Forelimb muscle (tissue), 1 donor: ENCODE data around the gene SPTBN4. TPM values are rescaled to one million over a fixed set of nuclear protein-coding genes. Genes with fewer than 3 reads are reported as not detected.
"Not testable (repeated sequence)": the region's sequence is repeated elsewhere in the genome, so short reads cannot be mapped to it uniquely, and the experiment has no call there.

ENCODE experiments used
- DNase-seq: peaks from one replicate; pipeline ENCODE4 v3.0.0-alpha.2; 2013; ENCODE audit warnings: low read depth
- polyA plus RNA-seq: library from polyadenylated mRNA; unstranded; fragments of 120-200 nt; gene quantifications from one replicate; pipeline ENCODE4 v1.2.1, GENCODE V29; 2013; ENCODE audit not compliant: insufficient read length

SPTBN4 gene
- polyA plus RNA-seq, 1 donor = 0.33 TPM

- no peak for DNase-seq
Measured at GRCh38 chr19:40528533-40529092, 61.8 kb downstream of the SPTBN4 start.

GRCh38 chr19:40529093-40529954, 62.5 kb downstream of the SPTBN4 start:
- DNase-seq = no peak

GRCh38 chr19:40530091-40530901, 63.5 kb downstream of the SPTBN4 start:
- DNase-seq = no peak

- DNase-seq = no peak
Measured at GRCh38 chr19:40533508-40533907, 66.7 kb downstream of the SPTBN4 start.

- DNase-seq = no peak
Measured at GRCh38 chr19:40534148-40534547, 67.3 kb downstream of the SPTBN4 start.

- no peak for DNase-seq
Measured at GRCh38 chr19:40539070-40539469, 72.3 kb downstream of the SPTBN4 start.

- no peak for DNase-seq
Measured at GRCh38 chr19:40542202-40542859, 75.5 kb downstream of the SPTBN4 start.

- no peak for DNase-seq
Measured at GRCh38 chr19:40543029-40543597, 76.3 kb downstream of the SPTBN4 start.

- not testable (repeated sequence) for DNase-seq
Measured at GRCh38 chr19:40546153-40546841, 79.5 kb downstream of the SPTBN4 start.

- DNase-seq = not testable (repeated sequence)
Measured at GRCh38 chr19:40547190-40547589, 80.4 kb downstream of the SPTBN4 start.

GRCh38 chr19:40547836-40548235, 81.0 kb downstream of the SPTBN4 start:
- no peak for DNase-seq

GRCh38 chr19:40549007-40549708, 82.4 kb downstream of the SPTBN4 start:
- DNase-seq = no peak

- DNase-seq = no peak
Measured at GRCh38 chr19:40550951-40551350, 84.2 kb downstream of the SPTBN4 start.

GRCh38 chr19:40552848-40553247, 86.0 kb downstream of the SPTBN4 start:
- DNase-seq = no peak

- DNase-seq = no peak
Measured at GRCh38 chr19:40553885-40554857, 87.4 kb downstream of the SPTBN4 start.

GRCh38 chr19:40555978-40556689, 89.3 kb downstream of the SPTBN4 start:
- no peak for DNase-seq

- no peak for DNase-seq
Measured at GRCh38 chr19:40556953-40557530, 90.2 kb downstream of the SPTBN4 start.

- DNase-seq = no peak
Measured at GRCh38 chr19:40559394-40559793, 92.6 kb downstream of the SPTBN4 start.
